Astrocyte (in vitro differentiated cells and primary cell): ENCODE data around the gene TEX54. TPM values are rescaled to one million over a fixed set of nuclear protein-coding genes. Genes with fewer than 3 reads are reported as not detected.
A peak's percentile ranks its signal among the peaks of the same experiment; 100 is the strongest.

Experiments used
- DNase-seq: peaks from one replicate; pipeline ENCODE4 v3.0.0-alpha.2; 2010; ENCODE audit warnings: low read depth
- FAIRE-seq: peaks from 2 replicates; lab custom pipeline; 2011; peaks lifted over from hg19 to GRCh38; lab: Jason Lieb, UNC
- H2AFZ ChIP-seq: 2 replicates; pipeline ENCODE4 v1.6.0; 2012; ENCODE audit warnings: low read depth, low read length, inconsistent platforms
- H3K27ac ChIP-seq: 2 replicates; pipeline ENCODE4 v1.5.1; 2011; ENCODE audit warnings: low read depth, low read length, inconsistent platforms
- H3K27me3 ChIP-seq: 2 replicates; pipeline ENCODE4 v1.6.0; 2011; ENCODE audit warnings: low read length, inconsistent platforms; ENCODE audit not compliant: insufficient read depth
- H3K36me3 ChIP-seq: 2 replicates; pipeline ENCODE4 v1.5.1; 2011; ENCODE audit warnings: low read length, inconsistent platforms; ENCODE audit not compliant: insufficient read depth
- H3K4me1 ChIP-seq: 2 replicates; pipeline ENCODE4 v1.5.1; 2011; ENCODE audit warnings: low read length, inconsistent platforms; ENCODE audit not compliant: insufficient read depth
- H3K4me2 ChIP-seq: 2 replicates; pipeline ENCODE4 v1.6.0; 2012; ENCODE audit warnings: low read length, inconsistent platforms
- H3K4me3 ChIP-seq: 2 replicates; pipeline ENCODE4 v1.5.1; 2011; ENCODE audit warnings: low read depth, mild to moderate bottlenecking, low read length, inconsistent platforms; ENCODE audit not compliant: insufficient read depth
- H3K79me2 ChIP-seq: 2 replicates; pipeline ENCODE4 v1.6.0; 2012; ENCODE audit warnings: mild to moderate bottlenecking, low read length, inconsistent platforms; ENCODE audit not compliant: insufficient read depth
- H3K9ac ChIP-seq: 2 replicates; pipeline ENCODE4 v1.6.0; 2012; ENCODE audit warnings: mild to moderate bottlenecking, low read length, inconsistent platforms
- H3K9me3 ChIP-seq: 2 replicates; pipeline ENCODE4 v1.5.1; 2012; ENCODE audit warnings: low read depth, mild to moderate bottlenecking, low read length, inconsistent platforms; ENCODE audit not compliant: insufficient read depth
- H4K20me1 ChIP-seq: 2 replicates; pipeline ENCODE4 v1.6.0; 2012; ENCODE audit warnings: low read length, inconsistent platforms; ENCODE audit not compliant: insufficient read depth
- H3K27ac Mint-ChIP-seq: one replicate; pipeline ENCODE4 v1.8.0; 2021; ENCODE audit warnings: mild to moderate bottlenecking, mixed read lengths; ENCODE audit not compliant: unreplicated experiment
- H3K27me3 Mint-ChIP-seq: one replicate; pipeline ENCODE4 v1.8.0; 2021; ENCODE audit warnings: low read depth, mixed read lengths; ENCODE audit not compliant: unreplicated experiment
- H3K36me3 Mint-ChIP-seq: one replicate; pipeline ENCODE4 v1.8.0; 2021; ENCODE audit warnings: low read depth, mixed read lengths; ENCODE audit not compliant: unreplicated experiment
- H3K4me1 Mint-ChIP-seq: one replicate; pipeline ENCODE4 v1.8.0; 2021; ENCODE audit warnings: low read depth, mixed read lengths; ENCODE audit not compliant: unreplicated experiment
- H3K4me3 Mint-ChIP-seq: one replicate; pipeline ENCODE4 v1.8.0; 2021; ENCODE audit warnings: mild to moderate bottlenecking, moderate library complexity, mixed read lengths; ENCODE audit not compliant: unreplicated experiment
- H3K9me3 Mint-ChIP-seq: one replicate; pipeline ENCODE4 v1.8.0; 2021; ENCODE audit warnings: mild to moderate bottlenecking, mixed read lengths; ENCODE audit not compliant: unreplicated experiment
- EZH2 ChIP-seq: IDR thresholded peaks from 2 replicates; pipeline ENCODE4 v1.6.1; 2012; ENCODE audit warnings: mild to moderate bottlenecking, low read length, inconsistent platforms; ENCODE audit not compliant: insufficient read depth
- microRNA-seq: library from miRNA; unstranded; fragments of <30 nt; microRNA quantifications from one replicate; pipeline ENCODE4 v1.2.0, GENCODE V29; 2020
- total RNA-seq: library from RNA; stranded (reverse); gene quantifications from 2 replicates; pipeline ENCODE4 v1.2.1, GENCODE V29; 2021
- TF ChIP-seq, protein P1 (sequence below): IDR thresholded peaks from 2 replicates; pipeline ENCODE4 v1.5.1; 2011; ENCODE audit warnings: low read depth, mild to moderate bottlenecking, inconsistent platforms, low read length, moderate library complexity; ENCODE audit not compliant: insufficient read depth

Gene TEX54
- total RNA-seq, 1 donor from 2014 or later, result not detected

DNA sequence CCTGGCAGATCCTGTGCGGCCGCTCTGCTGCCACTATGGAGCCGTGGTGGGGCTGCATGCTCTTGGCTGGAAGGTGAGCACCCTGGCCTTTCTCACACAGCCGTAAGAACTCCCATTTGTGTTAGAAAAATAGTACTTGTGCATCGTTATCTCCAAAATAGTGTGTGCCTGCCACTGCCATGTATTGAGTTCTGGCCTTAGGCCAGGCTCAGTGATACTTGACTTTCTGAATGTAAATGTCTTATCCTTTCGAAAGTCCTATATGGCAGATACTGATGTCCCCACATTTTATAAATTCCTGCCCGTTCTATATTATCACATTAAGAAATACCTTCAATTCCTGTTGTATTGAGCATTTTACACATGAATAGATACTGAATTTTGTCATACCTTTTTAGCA lies 49.9 kb downstream of the TEX54 start:
- H3K4me1 ChIP-seq, result peaks cover 7% of the 10 kb centered on the region
- peaks cover 13% of the 10 kb centered on the region for H3K36me3 ChIP-seq
- TF ChIP-seq EZH2, result no peak
- TF ChIP-seq, protein P1, sequence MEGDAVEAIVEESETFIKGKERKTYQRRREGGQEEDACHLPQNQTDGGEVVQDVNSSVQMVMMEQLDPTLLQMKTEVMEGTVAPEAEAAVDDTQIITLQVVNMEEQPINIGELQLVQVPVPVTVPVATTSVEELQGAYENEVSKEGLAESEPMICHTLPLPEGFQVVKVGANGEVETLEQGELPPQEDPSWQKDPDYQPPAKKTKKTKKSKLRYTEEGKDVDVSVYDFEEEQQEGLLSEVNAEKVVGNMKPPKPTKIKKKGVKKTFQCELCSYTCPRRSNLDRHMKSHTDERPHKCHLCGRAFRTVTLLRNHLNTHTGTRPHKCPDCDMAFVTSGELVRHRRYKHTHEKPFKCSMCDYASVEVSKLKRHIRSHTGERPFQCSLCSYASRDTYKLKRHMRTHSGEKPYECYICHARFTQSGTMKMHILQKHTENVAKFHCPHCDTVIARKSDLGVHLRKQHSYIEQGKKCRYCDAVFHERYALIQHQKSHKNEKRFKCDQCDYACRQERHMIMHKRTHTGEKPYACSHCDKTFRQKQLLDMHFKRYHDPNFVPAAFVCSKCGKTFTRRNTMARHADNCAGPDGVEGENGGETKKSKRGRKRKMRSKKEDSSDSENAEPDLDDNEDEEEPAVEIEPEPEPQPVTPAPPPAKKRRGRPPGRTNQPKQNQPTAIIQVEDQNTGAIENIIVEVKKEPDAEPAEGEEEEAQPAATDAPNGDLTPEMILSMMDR, result no peak
- H3K27me3 ChIP-seq, result no peaks in the 10 kb centered on the region
- H3K4me2 ChIP-seq, result no peak overlapping the region
- Mint-ChIP-seq H3K9me3 (no peaks in the 10 kb centered on the region), H3K27ac (no peak overlapping the region), H3K4me3 (no peak overlapping the region), H3K4me1 (no peaks in the 10 kb centered on the region), H3K27me3 (no peaks in the 10 kb centered on the region), H3K36me3 (peaks cover 3% of the 10 kb centered on the region)
- H3K9me3 ChIP-seq, result no peaks in the 10 kb centered on the region
- peaks cover 9% of the 10 kb centered on the region for H3K79me2 ChIP-seq
- no peak overlapping the region for H3K4me3 ChIP-seq
- H4K20me1 ChIP-seq, result peaks cover 7% of the 10 kb centered on the region
- DNase-seq (no peak), FAIRE-seq (no peak)
- H3K9ac ChIP-seq, result no peak overlapping the region
- H3K27ac ChIP-seq, result no peak overlapping the region
- H2AFZ ChIP-seq, result no peak overlapping the region

Small RNA genes lying within 50 kb of the gene (microRNA-seq; reads per million reads assigned to microRNA genes)
- gene MIR6514 (4.7 reads per million, percentile 19 among the genes with 10 or more reads in this experiment), gene MIR6748 (0.82 reads per million)

Other genes with a start within 250 kb of the TEX54 start
- 16.8 and 18.3 TPM in 2 replicates for gene TUT1, start 241.3 kb downstream of the TEX54 start, total RNA-seq
- 123 and 136 TPM in 2 replicates for gene MTA2, start 231.0 kb downstream of the TEX54 start, total RNA-seq
- 25.5 and 29.8 TPM in 2 replicates for gene EML3, start 220.1 kb downstream of the TEX54 start, total RNA-seq
- gene ROM1, start 219.6 kb downstream of the TEX54 start, total RNA-seq, result 0.79 and 1.3 TPM in 2 replicates
- 52.4 and 54.5 TPM in 2 replicates for gene B3GAT3, start 210.9 kb downstream of the TEX54 start, total RNA-seq
- 323 and 344 TPM in 2 replicates for gene GANAB, start 186.2 kb downstream of the TEX54 start, total RNA-seq
- gene INTS5, start 179.5 kb downstream of the TEX54 start, total RNA-seq, result 16.7 and 18.4 TPM in 2 replicates
- 60.0 and 69.8 TPM in 2 replicates for gene C11orf98, start 167.6 kb downstream of the TEX54 start, total RNA-seq
- gene CSKMT, start 167.5 kb downstream of the TEX54 start, total RNA-seq, result 15.6 and 23.3 TPM in 2 replicates
- gene UQCC3, start 161.2 kb downstream of the TEX54 start, total RNA-seq, result 7.2 and 8.7 TPM in 2 replicates
- 6.4 and 8.0 TPM in 2 replicates for gene LBHD1, start 160.6 kb downstream of the TEX54 start, total RNA-seq
- 80.0 and 89.8 TPM in 2 replicates for gene UBXN1, start 153.8 kb downstream of the TEX54 start, total RNA-seq
- 0.17 and 0.43 TPM in 2 replicates for gene LRRN4CL, start 143.3 kb downstream of the TEX54 start, total RNA-seq
- 51.1 and 55.0 TPM in 2 replicates for gene BSCL2, start 125.4 kb downstream of the TEX54 start, total RNA-seq
- 0.46 TPM in 1 of 2 replicates, not detected in the other for gene GNG3, start 125.2 kb downstream of the TEX54 start, total RNA-seq
- gene HNRNPUL2, start 105.4 kb downstream of the TEX54 start, total RNA-seq, result 39.9 and 40.0 TPM in 2 replicates
- gene TTC9C, start 104.4 kb downstream of the TEX54 start, total RNA-seq, result 51.9 and 60.8 TPM in 2 replicates
- gene ZBTB3, start 78.7 kb downstream of the TEX54 start, total RNA-seq, result 11.0 and 11.2 TPM in 2 replicates
- gene POLR2G, start 71.3 kb downstream of the TEX54 start, total RNA-seq, result 88.3 and 89.1 TPM in 2 replicates
- gene TAF6L, start 61.4 kb downstream of the TEX54 start, total RNA-seq, result 14.7 and 15.1 TPM in 2 replicates
- gene TMEM179B, start 45.4 kb downstream of the TEX54 start, total RNA-seq, result 51.3 and 57.5 TPM in 2 replicates
- gene TMEM223, start 40.8 kb downstream of the TEX54 start, total RNA-seq, result 7.8 and 11.3 TPM in 2 replicates
- gene NXF1, start 27.4 kb downstream of the TEX54 start, total RNA-seq, result 51.4 and 55.9 TPM in 2 replicates
- gene STX5, start 790 bp downstream of the TEX54 start, total RNA-seq, result 44.2 and 45.7 TPM in 2 replicates
- gene WDR74, start 6.7 kb upstream of the TEX54 start, total RNA-seq, result 46.8 and 53.5 TPM in 2 replicates
- gene SLC3A2, start 48.1 kb upstream of the TEX54 start, total RNA-seq, result 588 and 592 TPM in 2 replicates
- gene CHRM1, start 88.5 kb upstream of the TEX54 start, total RNA-seq, result not detected in 2 replicates
- gene SLC22A6, start 152.1 kb upstream of the TEX54 start, total RNA-seq, result not detected in 2 replicates
- gene SLC22A8, start 183.0 kb upstream of the TEX54 start, total RNA-seq, result not detected in 2 replicates